Esophagus (tissue), 2 donors: Measurements from ENCODE around the gene OSBPL10. TPM values are rescaled to one million over a fixed set of nuclear protein-coding genes. Genes with fewer than 3 reads are reported as not detected.
"Not testable (repeated sequence)": the region's sequence is repeated elsewhere in the genome, so short reads cannot be mapped to it uniquely, and the experiment has no call there.

Source experiments
- H3K27ac ChIP-seq, 2 donors: one replicate each; pipeline ENCODE4 v1.5.1; 2013; ENCODE audit warnings: low read depth in 2 of 2, mild to moderate bottlenecking in 2 of 2, inconsistent platforms in 1 of 2, low read length in 1 of 2, moderate library complexity in 1 of 2
- H3K27me3 ChIP-seq, 2 donors: one replicate each; pipeline ENCODE4 v1.6.1; 2013; ENCODE audit warnings: low read length in 2 of 2, control low read depth in 1 of 2, mild to moderate bottlenecking in 1 of 2; ENCODE audit not compliant: insufficient read depth in 2 of 2, control insufficient read depth in 1 of 2
- H3K36me3 ChIP-seq, 2 donors: one replicate each; pipeline ENCODE4 v1.6.1; 2013; ENCODE audit warnings: low read length in 1 of 2; ENCODE audit not compliant: control insufficient read depth in 2 of 2, insufficient read depth in 2 of 2
- H3K4me1 ChIP-seq, 2 donors: one replicate each; pipeline ENCODE4 v1.6.1; 2013; ENCODE audit warnings: low read length in 1 of 2; ENCODE audit not compliant: control insufficient read depth in 2 of 2, insufficient read depth in 2 of 2
- H3K4me3 ChIP-seq, 2 donors: one replicate each; pipeline ENCODE4 v1.5.1; 2013; ENCODE audit warnings: low read length in 2 of 2, mild to moderate bottlenecking in 2 of 2, low read depth in 1 of 2, moderate library complexity in 1 of 2
- H3K9me3 ChIP-seq, 2 donors: one replicate each; pipeline ENCODE4 v1.6.1; 2013; ENCODE audit warnings: mild to moderate bottlenecking in 2 of 2, low read depth in 1 of 2, low read length in 1 of 2, moderate library complexity in 1 of 2; ENCODE audit not compliant: control insufficient read depth in 2 of 2, insufficient read depth in 1 of 2
- WGBS, 2 donors: extraction: QIAGEN DNeasy Blood & Tissue Kit; methylation state at CpG; one replicate each; pipeline ENCODE4 v1.1.7; 2013; 5-methylcytosine and 5-hydroxymethylcytosine counted together
- polyA plus RNA-seq, 2 donors: library from polyadenylated mRNA; stranded (reverse); fragments of 200-250 nt; gene quantifications; one replicate each; pipeline ENCODE4 v1.2.3, GENCODE V29; 2013
- donor health status: healthy with polysubstance abuse.
- donor health status: Bipolar disorder and iron deficiency.

The OSBPL10 gene
- polyA plus RNA-seq, 2 donors = 6.4 to 9.0 TPM

GRCh38 chr3:31785286-31785685 is 195.8 kb downstream of the OSBPL10 start:
- Histone ChIP-seq H3K27me3 (no peaks in the 10 kb centered on the region), H3K4me1 (no peaks in the 10 kb centered on the region), H3K9me3 (no peaks in the 10 kb centered on the region), H3K36me3 (no peaks in the 10 kb centered on the region), H3K27ac (no peak overlapping the region), H3K4me3 (no peak overlapping the region)
- 69 to 70% methylated on average over 7 of the region's 7 CpGs for WGBS, 2 donors

GRCh38 chr3:31783851-31784250 is 197.2 kb downstream of the OSBPL10 start:
- H3K9me3 ChIP-seq, H3K27me3 ChIP-seq, H3K4me1 ChIP-seq, H3K4me3 ChIP-seq, H3K36me3 ChIP-seq, H3K27ac ChIP-seq: not testable (repeated sequence)
- WGBS, 2 donors = 76 to 86% methylated on average over 2 of the region's 2 CpGs

- H3K9me3 ChIP-seq, H3K27me3 ChIP-seq, H3K36me3 ChIP-seq, H3K27ac ChIP-seq, H3K4me1 ChIP-seq, H3K4me3 ChIP-seq: not testable (repeated sequence)
- WGBS, 2 donors = 90 to 94% methylated on average over 1 of the region's 1 CpG
Observed at GRCh38 chr3:31782306-31782705, 198.8 kb downstream of the OSBPL10 start.

- no peaks in the 10 kb centered on the region for H3K27me3 ChIP-seq
- no peak overlapping the region for H3K4me3 ChIP-seq
- WGBS, 2 donors = 0% methylated on average over 1 of the region's 1 CpG
- H3K9me3 ChIP-seq = peaks cover 0 to 2% of the 10 kb centered on the region in 2 donors
- no peak overlapping the region for H3K27ac ChIP-seq
- no peaks in the 10 kb centered on the region for H3K36me3 ChIP-seq
- no peaks in the 10 kb centered on the region for H3K4me1 ChIP-seq
Observed at GRCh38 chr3:31779514-31779913, 201.5 kb downstream of the OSBPL10 start.

GRCh38 chr3:31777887-31778286 is 203.2 kb downstream of the OSBPL10 start:
- H3K9me3 ChIP-seq = peaks cover 0 to 2% of the 10 kb centered on the region in 2 donors
- no peaks in the 10 kb centered on the region for H3K36me3 ChIP-seq
- no peaks in the 10 kb centered on the region for H3K4me1 ChIP-seq
- no peak overlapping the region for H3K27ac ChIP-seq
- no peak overlapping the region for H3K4me3 ChIP-seq
- no peaks in the 10 kb centered on the region for H3K27me3 ChIP-seq

DNA sequence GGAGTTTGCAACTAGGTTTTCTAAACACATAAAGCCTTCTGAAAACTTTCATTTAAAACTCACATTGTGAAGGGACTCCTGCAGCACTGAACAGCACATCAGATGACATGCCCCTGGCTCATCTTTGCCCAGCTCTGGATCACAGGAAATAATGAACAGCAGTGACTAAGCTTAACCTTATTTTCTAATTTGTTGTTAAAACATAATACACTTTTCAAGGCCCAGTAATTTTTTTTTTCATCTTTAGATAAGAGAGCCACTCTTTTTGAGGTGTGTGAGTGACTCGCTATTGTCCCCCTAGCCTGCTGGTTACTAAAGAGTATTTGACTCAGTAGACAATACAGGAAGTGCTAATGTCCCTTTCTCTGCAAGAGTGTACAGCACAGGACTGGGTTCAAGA is 204.0 kb downstream of the OSBPL10 start:
- 96 to 98% methylated on average over 1 of the region's 1 CpG for WGBS, 2 donors
- Histone ChIP-seq H3K4me1 (peaks cover 0 to 2% of the 10 kb centered on the region in 2 donors), H3K36me3 (no peaks in the 10 kb centered on the region), H3K27me3 (no peaks in the 10 kb centered on the region), H3K9me3 (peaks cover 0 to 2% of the 10 kb centered on the region in 2 donors), H3K27ac (no peak overlapping the region), H3K4me3 (no peak overlapping the region)

GRCh38 chr3:31776016-31776415 is 205.0 kb downstream of the OSBPL10 start:
- Histone ChIP-seq H3K4me3 (no peak overlapping the region), H3K27me3 (no peaks in the 10 kb centered on the region), H3K27ac (no peak overlapping the region), H3K9me3 (peaks cover 0 to 2% of the 10 kb centered on the region in 2 donors), H3K4me1 (peaks cover 0 to 2% of the 10 kb centered on the region in 2 donors), H3K36me3 (no peaks in the 10 kb centered on the region)
- WGBS, 2 donors = 76 to 78% methylated on average over 4 of the region's 4 CpGs

- no peak overlapping the region for H3K4me3 ChIP-seq
- no peak overlapping the region for H3K27ac ChIP-seq
- peaks cover 0 to 2% of the 10 kb centered on the region in 2 donors for H3K9me3 ChIP-seq
- H3K36me3 ChIP-seq = no peaks in the 10 kb centered on the region
- H3K27me3 ChIP-seq = no peaks in the 10 kb centered on the region
- H3K4me1 ChIP-seq = peaks cover 0 to 2% of the 10 kb centered on the region in 2 donors
- WGBS, 2 donors = 93 to 94% methylated on average over 4 of the region's 4 CpGs
Observed at GRCh38 chr3:31775383-31775782, 205.7 kb downstream of the OSBPL10 start.

- Histone ChIP-seq H3K4me1 (peaks cover 0 to 2% of the 10 kb centered on the region in 2 donors), H3K27ac (no peak overlapping the region), H3K27me3 (no peaks in the 10 kb centered on the region), H3K36me3 (no peaks in the 10 kb centered on the region), H3K4me3 (no peak overlapping the region), H3K9me3 (peaks cover 0 to 2% of the 10 kb centered on the region in 2 donors)
- 63 to 71% methylated on average over 7 of the region's 7 CpGs for WGBS, 2 donors
Observed at GRCh38 chr3:31772758-31773473, 208.1 kb downstream of the OSBPL10 start.

DNA sequence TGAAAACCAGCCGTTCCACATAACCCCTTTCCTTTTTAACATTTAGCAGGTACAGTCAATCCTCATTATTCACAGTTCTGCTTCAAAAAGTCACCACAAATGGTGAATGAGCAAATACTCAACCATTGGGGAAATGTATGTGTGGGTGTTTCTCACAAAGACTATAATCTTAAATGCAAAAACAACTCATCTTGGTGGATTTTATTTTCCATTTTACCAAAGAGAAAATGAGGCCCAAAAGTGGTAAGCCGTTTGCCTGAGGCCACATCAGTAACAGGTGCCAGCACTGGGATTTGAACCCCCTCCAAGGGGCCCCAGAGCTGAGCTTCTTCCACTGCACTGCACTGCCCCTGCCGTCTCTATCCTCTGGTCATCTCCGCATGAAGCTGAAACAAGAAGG is 208.8 kb downstream of the OSBPL10 start:
- no peaks in the 10 kb centered on the region for H3K36me3 ChIP-seq
- no peak overlapping the region for H3K27ac ChIP-seq
- H3K9me3 ChIP-seq = no peaks in the 10 kb centered on the region
- no peak overlapping the region for H3K4me3 ChIP-seq
- peaks cover 0 to 2% of the 10 kb centered on the region in 2 donors for H3K4me1 ChIP-seq
- 79 to 80% methylated on average over 4 of the region's 4 CpGs for WGBS, 2 donors
- no peaks in the 10 kb centered on the region for H3K27me3 ChIP-seq
